ENCODE results near the gene SEL1L2.

The SEL1L2 gene

DNA sequence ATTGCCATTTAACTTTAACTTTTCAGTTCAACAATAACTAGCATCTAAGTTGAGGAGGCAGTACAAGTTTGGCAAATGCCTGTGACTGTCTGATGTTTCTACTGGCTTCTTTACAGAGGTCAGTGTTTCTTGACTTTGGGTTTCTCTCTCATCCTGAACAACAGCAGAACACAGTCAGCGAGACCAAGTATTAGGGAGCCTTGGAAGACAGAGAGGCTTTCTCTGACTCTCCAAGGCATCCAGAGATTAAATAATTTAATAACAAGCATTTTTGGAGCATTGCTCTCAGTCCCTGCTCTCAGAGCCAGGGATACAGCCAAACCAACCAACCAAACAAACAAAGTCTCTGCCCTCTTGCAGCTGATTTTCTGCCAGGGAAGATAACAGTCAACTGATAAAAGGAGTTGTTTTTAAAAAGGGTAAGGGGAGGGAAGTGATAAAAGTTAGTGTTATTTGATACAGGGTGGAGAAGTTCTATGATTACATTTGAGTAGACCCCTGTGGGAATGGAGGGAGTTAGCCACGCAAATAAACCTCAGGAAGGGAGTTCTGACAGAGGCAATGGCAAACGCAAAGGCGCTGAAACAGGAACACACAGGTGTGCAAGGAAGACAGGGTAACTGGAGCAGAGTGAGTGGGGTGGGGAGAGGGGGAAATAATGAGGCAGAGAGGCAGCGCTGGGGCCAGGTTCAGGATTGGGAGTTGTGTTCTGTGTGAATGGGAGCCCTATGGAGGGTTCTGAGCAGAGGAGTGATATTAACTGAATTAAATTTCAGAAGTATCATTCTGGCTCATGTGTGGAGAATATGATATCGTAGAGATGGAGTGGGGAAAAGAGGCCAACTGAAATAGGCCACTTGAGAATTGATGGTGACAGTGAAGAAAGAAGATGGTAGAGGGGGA is 55.2 kb downstream of the SEL1L2 start:
- DNase-seq (ENCODE audit: low read depth), result no peak
- TF ChIP-seq, protein P1, sequence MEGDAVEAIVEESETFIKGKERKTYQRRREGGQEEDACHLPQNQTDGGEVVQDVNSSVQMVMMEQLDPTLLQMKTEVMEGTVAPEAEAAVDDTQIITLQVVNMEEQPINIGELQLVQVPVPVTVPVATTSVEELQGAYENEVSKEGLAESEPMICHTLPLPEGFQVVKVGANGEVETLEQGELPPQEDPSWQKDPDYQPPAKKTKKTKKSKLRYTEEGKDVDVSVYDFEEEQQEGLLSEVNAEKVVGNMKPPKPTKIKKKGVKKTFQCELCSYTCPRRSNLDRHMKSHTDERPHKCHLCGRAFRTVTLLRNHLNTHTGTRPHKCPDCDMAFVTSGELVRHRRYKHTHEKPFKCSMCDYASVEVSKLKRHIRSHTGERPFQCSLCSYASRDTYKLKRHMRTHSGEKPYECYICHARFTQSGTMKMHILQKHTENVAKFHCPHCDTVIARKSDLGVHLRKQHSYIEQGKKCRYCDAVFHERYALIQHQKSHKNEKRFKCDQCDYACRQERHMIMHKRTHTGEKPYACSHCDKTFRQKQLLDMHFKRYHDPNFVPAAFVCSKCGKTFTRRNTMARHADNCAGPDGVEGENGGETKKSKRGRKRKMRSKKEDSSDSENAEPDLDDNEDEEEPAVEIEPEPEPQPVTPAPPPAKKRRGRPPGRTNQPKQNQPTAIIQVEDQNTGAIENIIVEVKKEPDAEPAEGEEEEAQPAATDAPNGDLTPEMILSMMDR (IDR thresholded peaks at IDR 0.05; ENCODE audit: control insufficient read depth, insufficient read depth, low read depth, low read length, missing control alignments), result no peak
- no peak overlapping the region for H3K4me3 ChIP-seq (ENCODE audit: control insufficient read depth, low read depth, low read length)

DNA sequence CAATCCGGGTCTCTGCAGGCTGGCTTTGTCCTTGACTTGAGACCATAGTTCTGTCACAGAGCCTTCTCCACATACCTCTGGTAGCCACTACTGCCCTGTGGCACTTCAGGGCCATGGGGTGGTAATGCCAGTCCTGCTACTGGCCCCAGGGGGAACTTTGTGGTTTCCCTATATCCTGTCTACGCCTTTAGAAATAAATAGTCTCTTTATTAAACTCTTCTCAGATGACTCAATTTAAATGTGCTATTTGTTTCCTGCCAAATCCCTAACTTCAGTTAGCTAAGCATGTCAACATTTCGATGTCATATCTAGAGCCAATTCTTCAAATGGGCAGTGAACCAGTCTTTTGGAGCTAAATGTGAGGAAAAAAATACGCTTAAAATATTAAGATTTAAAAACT is 60.1 kb downstream of the SEL1L2 start:
- H3K4me3 ChIP-seq (ENCODE audit: control insufficient read depth, low read depth, low read length), result no peak overlapping the region
- no peak for DNase-seq (ENCODE audit: low read depth)
- TF ChIP-seq, protein P1 (IDR thresholded peaks at IDR 0.05; ENCODE audit: control insufficient read depth, insufficient read depth, low read depth, low read length, missing control alignments), result no peak

DNA sequence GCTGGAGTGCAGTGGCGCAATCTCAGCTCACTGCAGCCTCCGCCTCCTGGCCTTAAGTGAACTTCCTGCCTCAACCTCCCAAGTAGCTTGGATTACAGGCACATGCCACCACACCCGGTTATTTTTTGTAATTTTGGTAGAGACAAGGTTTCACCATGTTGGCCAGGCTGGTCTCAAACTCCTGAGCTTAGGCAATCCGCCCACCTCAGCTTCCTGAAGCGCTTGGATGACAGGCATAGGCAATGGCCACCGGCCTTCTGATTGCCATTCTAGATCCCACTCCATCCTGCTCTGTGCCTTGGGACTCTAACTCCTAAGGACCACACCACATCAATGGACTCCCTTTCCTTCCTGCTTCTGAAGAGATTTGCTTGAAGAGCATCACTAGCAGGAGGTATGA is 60.6 kb downstream of the SEL1L2 start:
- TF ChIP-seq, protein P1 (IDR thresholded peaks at IDR 0.05; ENCODE audit: control insufficient read depth, insufficient read depth, low read depth, low read length, missing control alignments), result no peak
- H3K4me3 ChIP-seq (ENCODE audit: control insufficient read depth, low read depth, low read length), result no peak overlapping the region
- no peak for DNase-seq (ENCODE audit: low read depth)

DNA sequence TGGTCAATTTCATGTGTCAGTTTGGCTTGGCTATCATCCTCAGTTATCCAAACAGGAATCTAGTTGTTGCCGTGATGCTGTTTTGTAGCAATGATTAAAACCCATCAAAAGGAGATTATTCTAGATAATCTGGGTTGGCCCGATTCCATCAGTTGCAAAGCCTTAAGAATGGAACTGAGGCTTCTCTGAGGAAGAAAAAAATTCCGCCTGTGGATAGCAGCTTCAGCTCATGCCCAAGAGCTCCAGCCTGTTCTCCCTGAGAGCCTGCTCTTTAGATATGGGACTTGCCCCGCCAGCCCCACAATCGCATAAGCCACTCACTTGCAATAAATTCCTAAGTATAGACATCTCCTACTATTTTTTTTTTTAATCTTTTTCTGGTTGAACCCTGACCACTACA is 61.5 kb downstream of the SEL1L2 start:
- H3K4me3 ChIP-seq (ENCODE audit: control insufficient read depth, low read depth, low read length), result no peak overlapping the region
- TF ChIP-seq, protein P1 (IDR thresholded peaks at IDR 0.05; ENCODE audit: control insufficient read depth, insufficient read depth, low read depth, low read length, missing control alignments), result no peak
- DNase-seq (ENCODE audit: low read depth), result no peak

DNA sequence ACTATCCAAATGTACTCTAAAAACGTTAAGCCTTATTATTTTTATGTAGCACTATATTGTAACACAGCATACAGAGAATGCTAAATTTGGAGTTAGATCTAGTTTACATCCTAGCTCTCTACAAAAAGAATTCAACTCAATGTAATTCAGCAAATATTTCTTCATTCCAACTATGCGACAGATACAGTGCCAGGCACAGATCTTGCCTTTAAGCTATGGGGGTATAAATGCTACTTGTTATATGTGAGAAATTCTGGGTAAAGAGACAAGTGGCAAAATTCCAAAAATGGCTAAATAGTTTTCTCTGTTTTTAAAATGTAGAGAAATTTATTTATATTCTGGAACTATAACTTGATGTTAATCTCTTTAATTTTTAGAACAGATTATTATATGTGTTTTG is 63.2 kb downstream of the SEL1L2 start:
- no peak for DNase-seq (ENCODE audit: low read depth)
- TF ChIP-seq, protein P1 (IDR thresholded peaks at IDR 0.05; ENCODE audit: control insufficient read depth, insufficient read depth, low read depth, low read length, missing control alignments), result no peak
- H3K4me3 ChIP-seq (ENCODE audit: control insufficient read depth, low read depth, low read length), result no peak overlapping the region

DNA sequence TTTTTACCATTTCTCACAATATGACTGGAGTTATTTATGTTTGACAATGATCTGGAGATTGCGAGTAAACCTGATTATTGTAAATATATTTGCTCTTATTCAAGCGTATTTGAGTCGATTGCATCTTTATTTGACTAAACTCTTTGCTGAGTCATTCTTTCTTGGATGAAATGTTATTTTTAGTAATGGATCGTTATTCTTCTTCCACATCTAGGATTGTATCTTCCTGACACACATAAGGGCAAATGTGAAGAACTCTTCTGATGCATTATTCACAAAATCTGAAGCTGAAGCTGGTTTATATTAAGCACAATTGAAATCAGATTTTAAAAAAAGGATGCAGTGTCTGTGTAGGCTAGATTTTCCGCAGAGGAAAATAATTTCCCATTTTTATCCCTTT is 68.2 kb downstream of the SEL1L2 start:
- no peak for DNase-seq (ENCODE audit: low read depth)
- no peak overlapping the region for H3K4me3 ChIP-seq (ENCODE audit: control insufficient read depth, low read depth, low read length)
- TF ChIP-seq, protein P1 (IDR thresholded peaks at IDR 0.05; ENCODE audit: control insufficient read depth, insufficient read depth, low read depth, low read length, missing control alignments), result no peak

All from AG09309 (cell line).